Uterus (tissue), 2 donors: Measurements from ENCODE around the gene PNPLA8.

Experiments
- POLR2A ChIP-seq, 2 donors: fragments of 450-650 bp; IDR thresholded peaks; one replicate each; pipeline ENCODE4 v1.6.1; 2016; ENCODE audit warnings: antibody characterized with exemption in 2 of 2, mild to moderate bottlenecking in 1 of 2, moderate library complexity in 1 of 2
- TF ChIP-seq, protein P1 (sequence below), 4 experiments: fragments of 200-600 bp in 2 of 4; fragments of 450-650 bp in 2 of 4; sonication (generic) in 2 of 4; IDR thresholded peaks; one replicate each; pipeline ENCODE4 v1.5.1; 2016 to 2019; ENCODE audit warnings: antibody characterized with exemption in 4 of 4, mild to moderate bottlenecking in 2 of 4, moderate library complexity in 1 of 4

- TF ChIP-seq, protein P1, sequence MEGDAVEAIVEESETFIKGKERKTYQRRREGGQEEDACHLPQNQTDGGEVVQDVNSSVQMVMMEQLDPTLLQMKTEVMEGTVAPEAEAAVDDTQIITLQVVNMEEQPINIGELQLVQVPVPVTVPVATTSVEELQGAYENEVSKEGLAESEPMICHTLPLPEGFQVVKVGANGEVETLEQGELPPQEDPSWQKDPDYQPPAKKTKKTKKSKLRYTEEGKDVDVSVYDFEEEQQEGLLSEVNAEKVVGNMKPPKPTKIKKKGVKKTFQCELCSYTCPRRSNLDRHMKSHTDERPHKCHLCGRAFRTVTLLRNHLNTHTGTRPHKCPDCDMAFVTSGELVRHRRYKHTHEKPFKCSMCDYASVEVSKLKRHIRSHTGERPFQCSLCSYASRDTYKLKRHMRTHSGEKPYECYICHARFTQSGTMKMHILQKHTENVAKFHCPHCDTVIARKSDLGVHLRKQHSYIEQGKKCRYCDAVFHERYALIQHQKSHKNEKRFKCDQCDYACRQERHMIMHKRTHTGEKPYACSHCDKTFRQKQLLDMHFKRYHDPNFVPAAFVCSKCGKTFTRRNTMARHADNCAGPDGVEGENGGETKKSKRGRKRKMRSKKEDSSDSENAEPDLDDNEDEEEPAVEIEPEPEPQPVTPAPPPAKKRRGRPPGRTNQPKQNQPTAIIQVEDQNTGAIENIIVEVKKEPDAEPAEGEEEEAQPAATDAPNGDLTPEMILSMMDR (IDR thresholded peaks at IDR 0.05), result no peak
- no peak for TF ChIP-seq POLR2A (IDR thresholded peaks at IDR 0.05)
Measured at GRCh38 chr7:108427766-108428165, 98.2 kb downstream of the PNPLA8 start.
